ENCODE data around the gene TNFSF11.

TNFSF11 gene

GRCh38 chr13:42650506-42650905 is 76.6 kb downstream of the TNFSF11 start:
- H3K4me3 ChIP-seq (ENCODE audit: low read depth, low read length, poor library complexity, severe bottlenecking) = no peak overlapping the region
- H3K4me1 ChIP-seq (ENCODE audit: insufficient read depth, low read length, severe bottlenecking) = no peaks in the 10 kb centered on the region
- no peak for TF ChIP-seq CTCF (IDR thresholded peaks at IDR 0.05; ENCODE audit: low read length)
- no peak for TF ChIP-seq EZH2 (IDR thresholded peaks at IDR 0.05; ENCODE audit: borderline replicate concordance, low read length)
- no peak overlapping the region for H3K27ac ChIP-seq (ENCODE audit: low read depth, low read length, poor library complexity, severe bottlenecking)
- H3K4me2 ChIP-seq (ENCODE audit: low read length) = no peak overlapping the region
- H3K79me2 ChIP-seq (ENCODE audit: insufficient read depth, low read length) = no peaks in the 10 kb centered on the region
- no peaks in the 10 kb centered on the region for H4K20me1 ChIP-seq (ENCODE audit: insufficient read depth, low read length)
- H3F3A ChIP-seq (ENCODE audit: insufficient read depth, low read length) = no peaks in the 10 kb centered on the region
- no peak overlapping the region for H3K9ac ChIP-seq (ENCODE audit: low read length)
- no peak overlapping the region for H2AFZ ChIP-seq (ENCODE audit: low read length)
- H3K36me3 ChIP-seq (ENCODE audit: insufficient read depth, low read length) = no peaks in the 10 kb centered on the region
- H3K9me2 ChIP-seq (ENCODE audit: low read depth, low read length) = no peaks in the 10 kb centered on the region
- no peaks in the 10 kb centered on the region for H3K27me3 ChIP-seq (ENCODE audit: insufficient read depth, low read length)
- H3K9me3 ChIP-seq (ENCODE audit: low read length) = no peaks in the 10 kb centered on the region

GRCh38 chr13:42651936-42652641 is 78.1 kb downstream of the TNFSF11 start:
- H3K9me2 ChIP-seq (ENCODE audit: low read depth, low read length) = no peaks in the 10 kb centered on the region
- H3K4me1 ChIP-seq (ENCODE audit: insufficient read depth, low read length, severe bottlenecking) = no peaks in the 10 kb centered on the region
- H4K20me1 ChIP-seq (ENCODE audit: insufficient read depth, low read length) = no peaks in the 10 kb centered on the region
- H3F3A ChIP-seq (ENCODE audit: insufficient read depth, low read length) = no peaks in the 10 kb centered on the region
- H3K9me3 ChIP-seq (ENCODE audit: low read length) = no peaks in the 10 kb centered on the region
- no peaks in the 10 kb centered on the region for H3K36me3 ChIP-seq (ENCODE audit: insufficient read depth, low read length)
- H2AFZ ChIP-seq (ENCODE audit: low read length) = no peak overlapping the region
- H3K27ac ChIP-seq (ENCODE audit: low read depth, low read length, poor library complexity, severe bottlenecking) = no peak overlapping the region
- H3K4me3 ChIP-seq (ENCODE audit: low read depth, low read length, poor library complexity, severe bottlenecking) = no peak overlapping the region
- no peaks in the 10 kb centered on the region for H3K27me3 ChIP-seq (ENCODE audit: insufficient read depth, low read length)
- H3K9ac ChIP-seq (ENCODE audit: low read length) = no peak overlapping the region
- H3K79me2 ChIP-seq (ENCODE audit: insufficient read depth, low read length) = no peaks in the 10 kb centered on the region
- TF ChIP-seq EZH2 (IDR thresholded peaks at IDR 0.05; ENCODE audit: borderline replicate concordance, low read length) (no peak), CTCF (IDR thresholded peaks at IDR 0.05; ENCODE audit: low read length) (no peak)
- no peak overlapping the region for H3K4me2 ChIP-seq (ENCODE audit: low read length)

GRCh38 chr13:42652642-42653415 is 78.9 kb downstream of the TNFSF11 start:
- H3K9me2 ChIP-seq (ENCODE audit: low read depth, low read length) = no peaks in the 10 kb centered on the region
- H3K4me2 ChIP-seq (ENCODE audit: low read length) = no peak overlapping the region
- H3F3A ChIP-seq (ENCODE audit: insufficient read depth, low read length) = no peaks in the 10 kb centered on the region
- no peaks in the 10 kb centered on the region for H3K4me1 ChIP-seq (ENCODE audit: insufficient read depth, low read length, severe bottlenecking)
- no peaks in the 10 kb centered on the region for H3K27me3 ChIP-seq (ENCODE audit: insufficient read depth, low read length)
- no peak overlapping the region for H2AFZ ChIP-seq (ENCODE audit: low read length)
- H3K9ac ChIP-seq (ENCODE audit: low read length) = no peak overlapping the region
- H3K36me3 ChIP-seq (ENCODE audit: insufficient read depth, low read length) = no peaks in the 10 kb centered on the region
- TF ChIP-seq CTCF (IDR thresholded peaks at IDR 0.05; ENCODE audit: low read length) (no peak), EZH2 (IDR thresholded peaks at IDR 0.05; ENCODE audit: borderline replicate concordance, low read length) (no peak)
- H3K9me3 ChIP-seq (ENCODE audit: low read length) = no peaks in the 10 kb centered on the region
- H3K79me2 ChIP-seq (ENCODE audit: insufficient read depth, low read length) = no peaks in the 10 kb centered on the region
- H4K20me1 ChIP-seq (ENCODE audit: insufficient read depth, low read length) = no peaks in the 10 kb centered on the region
- H3K27ac ChIP-seq (ENCODE audit: low read depth, low read length, poor library complexity, severe bottlenecking) = no peak overlapping the region
- no peak overlapping the region for H3K4me3 ChIP-seq (ENCODE audit: low read depth, low read length, poor library complexity, severe bottlenecking)

All from OCI-LY1 (cell line).